Mesenchymal stem cell (in vitro differentiated cells and primary cell): ENCODE measurements around the gene DKK3.

Source experiments
- DNase-seq: peaks from one replicate; pipeline ENCODE4 v3.0.0-alpha.2; 2013
- H2AFZ ChIP-seq: one replicate; pipeline ENCODE4 v1.6.1; 2013; ENCODE audit warnings: low read depth, mild to moderate bottlenecking, control low read depth, inconsistent platforms, low read length, moderate library complexity
- H2AK5ac ChIP-seq: 2 replicates; pipeline ENCODE4 v1.6.1; 2013; ENCODE audit warnings: low read length, moderate library complexity, mild to moderate bottlenecking, inconsistent platforms; ENCODE audit not compliant: severe bottlenecking
- H2BK120ac ChIP-seq: one replicate; pipeline ENCODE4 v1.6.1; 2013; ENCODE audit warnings: low read depth, mild to moderate bottlenecking, inconsistent platforms, low read length, moderate library complexity
- H2BK12ac ChIP-seq, 2 experiments: one replicate each; pipeline ENCODE4 v1.6.1; 2013; ENCODE audit warnings: inconsistent platforms in 2 of 2, low read length in 2 of 2, mild to moderate bottlenecking in 2 of 2, moderate library complexity in 2 of 2, control low read depth in 1 of 2
- H2BK15ac ChIP-seq: one replicate; pipeline ENCODE4 v1.6.1; 2013; ENCODE audit warnings: mild to moderate bottlenecking, low read depth, inconsistent platforms; ENCODE audit not compliant: poor library complexity, severe bottlenecking
- H2BK5ac ChIP-seq: 2 replicates; pipeline ENCODE4 v1.6.1; 2013; ENCODE audit warnings: low read depth, mild to moderate bottlenecking, low read length, control low read depth, inconsistent platforms; ENCODE audit not compliant: poor library complexity, severe bottlenecking
- H3K14ac ChIP-seq, 2 experiments: one replicate each; pipeline ENCODE4 v1.6.1; 2013; ENCODE audit warnings: inconsistent platforms in 2 of 2, low read length in 2 of 2, control low read depth in 1 of 2, mild to moderate bottlenecking in 1 of 2, moderate library complexity in 1 of 2
- H3K18ac ChIP-seq, 2 experiments: one replicate each; pipeline ENCODE4 v1.6.1; 2013; ENCODE audit warnings: inconsistent platforms in 2 of 2, low read length in 2 of 2, control low read depth in 1 of 2, low read depth in 1 of 2, mild to moderate bottlenecking in 1 of 2
- H3K23ac ChIP-seq, 2 experiments: one replicate each; pipeline ENCODE4 v1.6.1; 2013; ENCODE audit warnings: inconsistent platforms in 2 of 2, low read length in 2 of 2, mild to moderate bottlenecking in 2 of 2, moderate library complexity in 2 of 2, control low read depth in 1 of 2
- H3K27ac ChIP-seq: 2 replicates; pipeline ENCODE4 v1.5.1; 2013; ENCODE audit warnings: mild to moderate bottlenecking, moderate library complexity, low read length, control low read depth, inconsistent platforms; ENCODE audit not compliant: poor library complexity, severe bottlenecking
- H3K27me3 ChIP-seq, 2 experiments: 2 replicates each; pipeline versions ENCODE4 v1.6.1 to v1.7.0; 2013; ENCODE audit warnings: low read length in 2 of 2, mild to moderate bottlenecking in 2 of 2, moderate library complexity in 2 of 2, control low read depth in 1 of 2, inconsistent platforms in 1 of 2; ENCODE audit not compliant: control insufficient read depth in 1 of 2, insufficient read depth in 1 of 2
- H3K36me3 ChIP-seq, 2 experiments: 2 replicates each; pipeline versions ENCODE4 v1.6.1 to v1.7.0; 2013; ENCODE audit warnings: low read length in 2 of 2, control low read depth in 1 of 2, inconsistent platforms in 1 of 2, low read depth in 1 of 2, mild to moderate bottlenecking in 1 of 2; ENCODE audit not compliant: insufficient read depth in 2 of 2, control insufficient read depth in 1 of 2
- H3K4ac ChIP-seq, 2 experiments: one replicate each; pipeline ENCODE4 v1.6.1; 2013; ENCODE audit warnings: inconsistent platforms in 2 of 2, low read length in 2 of 2, mild to moderate bottlenecking in 2 of 2, moderate library complexity in 2 of 2, control low read depth in 1 of 2, low read depth in 1 of 2
- H3K4me1 ChIP-seq: 2 replicates; pipeline ENCODE4 v1.6.1; 2013; ENCODE audit warnings: low read depth, low read length, control low read depth; ENCODE audit not compliant: control insufficient read depth, insufficient read depth
- H3K4me2 ChIP-seq: 2 replicates; pipeline ENCODE4 v1.6.1; 2013; ENCODE audit warnings: low read length, mild to moderate bottlenecking, inconsistent platforms; ENCODE audit not compliant: poor library complexity, severe bottlenecking
- H3K4me3 ChIP-seq, 2 experiments: 2 replicates each; pipeline versions ENCODE4 v1.5.1 to v1.7.0; 2013; ENCODE audit warnings: low read length in 2 of 2, mild to moderate bottlenecking in 2 of 2, control low read depth in 1 of 2, low read depth in 1 of 2; ENCODE audit not compliant: insufficient read depth in 1 of 2
- H3K79me1 ChIP-seq: replicated peaks from 2 replicates; pipeline ENCODE4 v1.6.1; 2013; ENCODE audit warnings: mild to moderate bottlenecking, control low read depth, low read length, inconsistent platforms; ENCODE audit not compliant: poor library complexity, severe bottlenecking
- H3K9ac ChIP-seq: 2 replicates; pipeline ENCODE4 v1.7.0; 2013; ENCODE audit warnings: mild to moderate bottlenecking, low read length, moderate library complexity
- H3K9me3 ChIP-seq: 2 replicates; pipeline ENCODE4 v1.7.0; 2013; ENCODE audit warnings: mild to moderate bottlenecking, low read length; ENCODE audit not compliant: control insufficient read depth
- H4K8ac ChIP-seq: one replicate; pipeline ENCODE4 v1.6.1; 2013; ENCODE audit warnings: inconsistent platforms, mild to moderate bottlenecking, low read length, moderate library complexity
- H4K91ac ChIP-seq: one replicate; pipeline ENCODE4 v1.6.1; 2013; ENCODE audit warnings: mild to moderate bottlenecking, low read length, inconsistent platforms
- WGBS: methylation state at CpG from one replicate; pipeline ENCODE4 v1.1.7; 2013; ENCODE audit warnings: mixed read lengths; 5-methylcytosine and 5-hydroxymethylcytosine counted together

The DKK3 gene

GRCh38 chr11:11923828-11924227, 84.6 kb downstream of the DKK3 start:
- Histone ChIP-seq H2BK120ac (no peak overlapping the region), H3K36me3 (peaks cover 0 to 52% of the 10 kb centered on the region in 2 experiments), H4K8ac (no peak overlapping the region), H3K27me3 (no peaks in the 10 kb centered on the region), H3K23ac (no peak overlapping the region), H3K18ac (no peak overlapping the region), H4K91ac (no peak overlapping the region), H3K27ac (no peak overlapping the region), H2AK5ac (no peak overlapping the region), H3K4me1 (no peaks in the 10 kb centered on the region), H3K14ac (no peak overlapping the region), H2BK12ac (no peak overlapping the region), H2BK15ac (no peak overlapping the region), H3K79me1 (no peaks in the 10 kb centered on the region), H3K4me3 (no peak overlapping the region), H2BK5ac (no peak overlapping the region), H3K4me2 (no peak overlapping the region), H3K4ac (no peak overlapping the region), H3K9me3 (no peaks in the 10 kb centered on the region), H2AFZ (no peak overlapping the region), H3K9ac (no peak overlapping the region)
- no peak for DNase-seq

DNA sequence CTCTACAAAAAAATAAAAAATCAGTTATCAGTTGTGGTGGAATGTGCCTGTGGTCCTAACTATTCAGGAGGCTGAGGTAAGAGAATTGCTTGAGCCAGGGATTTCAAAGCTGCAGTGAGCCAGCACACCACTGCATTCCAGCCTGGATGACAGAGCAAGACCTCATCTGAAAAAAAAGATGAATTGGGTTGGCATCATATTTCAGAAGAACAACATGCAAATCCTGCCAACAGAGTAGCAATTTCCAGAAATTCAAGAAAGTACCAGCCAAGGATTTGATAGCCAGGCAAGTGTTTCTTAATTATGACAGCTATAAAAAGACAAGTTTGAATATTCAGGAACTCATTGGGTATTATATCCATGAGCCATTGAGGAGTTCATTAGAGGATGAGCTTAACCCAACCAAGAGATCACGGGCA, 91.4 kb downstream of the DKK3 start:
- 100% methylated on average over 1 of the region's 1 CpG for WGBS
- no peak overlapping the region for H3K14ac ChIP-seq
- no peak overlapping the region for H3K4me3 ChIP-seq

GRCh38 chr11:11915625-11916024, 92.8 kb downstream of the DKK3 start:
- Histone ChIP-seq H4K91ac (no peak overlapping the region), H2BK15ac (no peak overlapping the region), H3K4me1 (no peaks in the 10 kb centered on the region), H3K9me3 (no peaks in the 10 kb centered on the region), H2BK12ac (no peak overlapping the region), H3K4ac (no peak overlapping the region), H3K27ac (no peak overlapping the region), H3K4me2 (no peak overlapping the region), H3K79me1 (peaks cover 2% of the 10 kb centered on the region), H4K8ac (no peak overlapping the region), H3K27me3 (no peaks in the 10 kb centered on the region), H3K9ac (no peak overlapping the region), H2BK5ac (no peak overlapping the region), H2AFZ (no peak overlapping the region), H2AK5ac (no peak overlapping the region), H3K14ac (no peak overlapping the region), H3K4me3 (no peak overlapping the region), H2BK120ac (no peak overlapping the region), H3K23ac (no peak overlapping the region), H3K18ac (no peak overlapping the region), H3K36me3 (peaks cover 0 to 44% of the 10 kb centered on the region in 2 experiments)
- no CpG with 5 or more reads among the region's 2 CpGs for WGBS
- DNase-seq: no peak

More for the DNA sequence above, 91.4 kb downstream of the DKK3 start:
- no peak overlapping the region for H2BK15ac ChIP-seq
- H3K36me3 ChIP-seq: peaks cover 0 to 42% of the 10 kb centered on the region in 2 experiments
- H3K9me3 ChIP-seq: no peaks in the 10 kb centered on the region
- H2AFZ ChIP-seq: no peak overlapping the region
- no peak overlapping the region for H4K8ac ChIP-seq
- no peaks in the 10 kb centered on the region for H3K79me1 ChIP-seq
- no peak overlapping the region for H3K18ac ChIP-seq
- H2BK120ac ChIP-seq: no peak overlapping the region
- peak overlapping the region; percentile 94 for H2AK5ac ChIP-seq
- peak overlapping the region; percentile 44 for H2BK5ac ChIP-seq
- no peak overlapping the region for H3K4me2 ChIP-seq
- H3K4me1 ChIP-seq: no peaks in the 10 kb centered on the region
- H3K23ac ChIP-seq: no peak overlapping the region
- H3K27ac ChIP-seq: peak overlapping the region; percentile 90
- DNase-seq: no peak
- no peaks in the 10 kb centered on the region for H3K27me3 ChIP-seq
- no peak overlapping the region for H2BK12ac ChIP-seq
- no peak overlapping the region for H4K91ac ChIP-seq
- no peak overlapping the region for H3K4ac ChIP-seq
- no peak overlapping the region for H3K9ac ChIP-seq

DNA sequence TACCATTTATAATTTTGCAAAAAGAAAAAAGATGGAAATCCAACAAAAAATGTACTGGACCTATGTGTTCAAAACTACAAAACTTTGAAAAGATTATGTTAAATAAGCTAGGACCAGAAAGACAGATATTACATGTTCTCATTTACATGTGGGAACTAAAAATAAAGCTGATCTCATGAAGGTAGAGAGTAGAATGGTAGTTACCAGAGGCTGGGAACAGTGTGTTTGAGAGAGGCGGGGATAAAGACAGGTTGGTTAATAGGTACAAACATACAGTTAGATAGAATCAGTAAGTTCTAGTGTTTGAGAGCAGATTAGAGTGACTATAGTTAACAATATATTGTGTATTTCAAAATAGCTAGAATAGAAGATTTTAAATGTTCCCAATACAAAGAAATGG, 95.0 kb downstream of the DKK3 start:
- Histone ChIP-seq H2BK12ac (no peak overlapping the region), H2AFZ (no peak overlapping the region), H3K4ac (no peak overlapping the region), H3K9ac (no peak overlapping the region), H3K4me3 (no peak overlapping the region), H3K4me1 (peaks cover 3% of the 10 kb centered on the region), H3K27me3 (no peaks in the 10 kb centered on the region), H3K14ac (no peak overlapping the region), H3K9me3 (no peaks in the 10 kb centered on the region), H3K79me1 (peaks cover 2% of the 10 kb centered on the region), H2AK5ac (no peak overlapping the region), H3K23ac (no peak overlapping the region), H4K8ac (no peak overlapping the region), H3K4me2 (no peak overlapping the region), H4K91ac (no peak overlapping the region), H2BK15ac (no peak overlapping the region), H3K18ac (no peak overlapping the region), H2BK120ac (no peak overlapping the region), H3K36me3 (peaks cover 3 to 53% of the 10 kb centered on the region in 2 experiments), H3K27ac (no peak overlapping the region), H2BK5ac (no peak overlapping the region)
- 100% methylated on average over 1 of the region's 1 CpG for WGBS
- DNase-seq: no peak
